HG02973 (cell line): ENCODE data around the gene KRTAP12-1.

Experiments used
- ATAC-seq: cut with Tn5 transposase; IDR thresholded peaks from one replicate; pipeline ENCODE4 v1.9.1; 2021; ENCODE audit warnings: moderate library complexity; ENCODE audit not compliant: unreplicated experiment

KRTAP12-1 gene

GRCh38 chr21:44711327-44712202 is 29.6 kb upstream of the KRTAP12-1 start, which contains the start of gene TSPEAR:
TSS of gene TSPEAR (minus strand) at chr21:44711572. CDS start at chr21:44711514, 58 bp downstream.
- no peak for ATAC-seq

DNA sequence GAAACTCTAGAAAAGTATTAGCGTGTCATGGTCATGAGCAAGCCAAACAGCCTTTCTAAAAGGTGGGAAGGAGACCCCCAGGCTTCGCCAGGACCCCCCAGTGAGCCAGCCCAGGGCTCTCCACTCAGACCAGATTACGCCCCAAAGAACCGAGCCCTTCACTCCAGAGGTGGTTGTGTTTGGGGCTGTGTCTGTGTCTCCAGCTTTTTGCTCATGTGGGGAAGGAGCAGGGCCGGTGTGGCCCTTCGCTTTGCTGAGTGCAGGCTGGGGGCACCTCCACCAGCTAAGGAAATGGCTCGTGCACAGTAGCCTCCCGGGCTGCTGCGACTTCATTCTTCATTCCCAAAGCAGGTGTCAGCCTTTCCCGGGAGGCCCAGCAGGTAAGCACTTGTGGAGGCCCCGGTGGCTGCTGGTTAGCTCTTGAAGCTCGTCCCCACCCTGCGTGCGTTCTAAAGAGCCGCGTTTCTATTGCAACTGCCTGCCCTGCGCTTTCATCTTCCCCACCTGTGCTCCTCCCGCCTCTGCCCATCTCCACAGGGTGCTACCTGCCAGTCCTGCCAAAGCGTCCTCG is 28.9 kb upstream of the KRTAP12-1 start:
- no peak for ATAC-seq

DNA sequence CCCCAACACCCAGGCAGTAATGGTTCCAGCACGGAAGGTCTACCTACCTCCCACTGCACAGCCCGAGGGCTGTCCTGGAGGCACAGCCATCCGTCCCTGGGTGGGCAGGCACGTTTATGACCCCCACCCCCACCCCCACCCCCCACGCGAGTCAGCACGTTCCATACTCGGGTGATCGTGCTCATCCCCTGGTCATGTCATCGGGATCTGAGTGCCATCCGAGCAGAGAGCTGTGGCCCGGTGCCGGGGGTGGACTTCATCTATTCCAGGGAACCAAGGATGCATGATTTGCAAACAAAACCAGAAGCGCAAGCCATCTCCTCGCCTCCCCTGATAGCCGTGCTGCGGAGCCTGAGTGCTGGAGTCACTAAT is 28.3 kb upstream of the KRTAP12-1 start:
- no peak for ATAC-seq

- ATAC-seq, result no peak
Measured at GRCh38 chr21:44709426-44710293, 27.7 kb upstream of the KRTAP12-1 start.

GRCh38 chr21:44708866-44709425 is 27.0 kb upstream of the KRTAP12-1 start:
- ATAC-seq, result no peak

GRCh38 chr21:44708213-44708865 is 26.4 kb upstream of the KRTAP12-1 start:
- no peak for ATAC-seq

- ATAC-seq, result no peak
Measured at GRCh38 chr21:44706706-44707581, 25.0 kb upstream of the KRTAP12-1 start.

DNA sequence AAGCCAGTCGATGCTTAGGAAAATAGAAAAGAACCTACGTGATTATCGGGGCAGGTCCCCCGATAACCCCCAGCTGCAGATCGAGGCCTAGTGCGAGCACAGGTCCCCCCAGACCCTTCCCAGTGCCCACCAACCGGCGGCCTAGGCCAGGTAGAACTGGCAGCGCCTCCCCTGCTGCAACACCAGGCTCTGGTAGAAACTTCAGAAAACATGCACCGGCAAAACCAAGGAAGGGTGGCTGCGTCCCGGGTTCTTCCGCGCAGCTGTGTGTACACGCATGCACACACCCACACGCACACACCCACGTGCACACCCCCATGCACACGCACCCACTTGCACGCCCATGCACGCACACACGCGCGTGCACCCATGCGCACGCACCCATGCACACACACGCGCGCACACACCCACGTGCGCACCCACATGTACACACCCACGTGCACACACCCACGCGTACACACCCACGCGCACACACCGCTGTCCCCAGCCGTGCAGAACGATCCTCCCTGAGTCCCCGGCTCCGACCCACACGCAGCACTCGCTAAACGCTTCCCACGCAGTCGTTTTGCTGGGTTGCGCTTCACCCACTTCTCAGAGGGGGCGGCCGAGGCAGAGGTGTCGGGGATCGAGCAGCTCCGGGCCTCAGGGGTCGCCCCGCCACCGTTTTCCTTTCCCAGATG is 24.2 kb upstream of the KRTAP12-1 start:
- no peak for ATAC-seq

DNA sequence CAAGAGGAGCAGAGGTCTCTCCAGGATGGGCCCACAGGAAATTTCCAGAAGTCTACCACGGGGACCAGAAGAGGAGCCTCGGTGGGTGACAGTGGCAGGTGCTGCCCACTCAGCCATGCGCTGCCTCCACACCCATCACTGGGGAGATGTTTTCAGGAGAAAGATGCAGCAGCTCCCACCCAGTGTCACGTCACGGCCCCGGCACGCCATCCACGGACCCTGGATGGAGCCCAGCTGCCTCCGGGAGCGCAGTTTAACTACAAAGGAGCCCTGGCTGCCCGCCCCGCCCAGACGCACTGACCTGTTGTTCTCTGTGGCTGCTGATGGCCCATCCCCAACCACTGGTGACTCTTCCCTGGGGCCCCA is 22.7 kb upstream of the KRTAP12-1 start:
- ATAC-seq, result no peak

DNA sequence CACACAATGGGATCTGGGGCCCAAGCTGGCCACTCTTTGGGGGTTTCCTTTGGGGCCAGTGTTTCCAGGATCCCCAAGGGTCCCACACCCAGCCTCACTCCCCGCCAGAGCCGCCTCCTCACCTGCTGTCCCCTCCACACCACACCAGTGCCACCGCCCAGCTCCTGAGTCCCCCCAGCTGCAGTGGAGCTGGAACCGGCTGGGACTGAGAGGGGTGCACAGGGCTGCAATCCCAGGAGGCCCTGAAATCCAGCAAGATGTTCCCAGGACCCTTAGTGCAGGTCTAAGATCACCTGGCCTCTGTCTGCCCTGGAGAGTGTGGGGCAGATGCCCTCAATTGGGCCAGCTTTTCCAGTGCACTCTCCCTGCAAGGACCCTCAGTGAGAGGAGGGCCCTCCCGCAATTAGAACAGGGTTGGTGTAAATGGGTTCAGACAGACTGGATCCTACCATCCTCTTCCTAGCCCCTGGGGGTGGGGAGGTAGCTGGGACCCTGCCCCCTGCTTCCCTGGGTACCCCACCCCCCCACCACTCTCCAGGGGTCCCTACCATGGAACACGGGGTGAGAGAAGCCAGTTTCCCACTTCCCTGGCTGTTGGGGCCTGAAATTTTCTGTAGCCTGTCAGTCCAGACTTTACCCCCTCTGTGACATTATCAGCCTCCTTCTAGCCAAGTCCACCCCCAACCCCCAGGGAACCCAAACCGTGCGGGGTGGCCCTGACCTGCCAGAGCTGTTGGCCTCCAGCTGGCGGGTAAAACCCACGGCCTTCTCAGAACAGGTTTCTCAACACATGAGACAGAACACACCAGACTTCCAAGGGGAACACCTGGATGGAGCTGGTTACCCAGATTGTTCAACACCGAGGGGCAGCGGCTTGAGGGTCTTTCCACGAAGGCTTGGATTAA is 22.0 kb upstream of the KRTAP12-1 start:
- ATAC-seq, result no peak

- ATAC-seq, result no peak
Measured at GRCh38 chr21:44702973-44703730, 21.2 kb upstream of the KRTAP12-1 start.

- ATAC-seq, result no peak
Measured at GRCh38 chr21:44702111-44702972, 20.4 kb upstream of the KRTAP12-1 start.

GRCh38 chr21:44701541-44701940 is 19.6 kb upstream of the KRTAP12-1 start:
- no peak for ATAC-seq

DNA sequence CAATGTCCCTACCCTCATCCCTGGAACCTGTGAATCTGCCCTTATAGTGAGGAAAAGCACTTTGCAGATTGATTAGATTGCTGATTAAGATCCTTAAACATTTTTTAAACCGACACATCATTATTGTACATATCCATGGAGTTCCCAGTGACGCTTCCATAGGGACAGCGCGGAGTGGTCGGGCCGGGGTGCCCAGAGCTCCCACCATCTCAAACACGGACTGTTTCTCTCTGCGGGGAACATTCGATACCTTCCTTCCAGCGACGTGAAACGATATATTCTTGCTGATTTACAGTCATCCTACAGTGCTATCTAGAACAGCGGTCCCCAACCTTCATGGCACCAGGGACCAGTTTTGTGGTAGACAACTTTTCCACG is 19.0 kb upstream of the KRTAP12-1 start:
- ATAC-seq, result no peak

- no peak for ATAC-seq
Measured at GRCh38 chr21:44700101-44701022, 18.4 kb upstream of the KRTAP12-1 start.
